ENCODE results near the gene PACRG.

Gene PACRG

DNA sequence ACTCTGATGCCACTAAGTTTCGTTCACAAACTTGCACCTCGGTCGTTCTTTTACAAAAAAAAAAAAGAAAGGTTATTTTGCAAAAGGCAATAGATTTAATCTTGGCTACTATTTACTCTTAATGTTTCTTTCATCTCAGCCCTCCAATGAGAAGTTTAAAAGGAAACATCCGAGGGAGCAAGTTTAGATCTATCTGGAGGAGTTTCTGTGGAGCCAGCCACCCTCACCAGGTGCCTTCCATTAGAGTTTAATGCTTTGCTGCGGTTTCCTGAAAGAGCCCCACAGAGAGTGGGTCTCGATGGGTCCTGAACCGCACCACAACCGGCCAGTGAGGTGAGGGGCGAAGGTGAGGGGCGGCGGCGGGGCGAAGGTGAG is 840 bp upstream of the PACRG start:
- Histone ChIP-seq H3K36me3 (ENCODE audit: control insufficient read depth, insufficient read depth, low read length) (no peaks in the 10 kb centered on the region), H3K27ac (ENCODE audit: low read depth, low read length, severe bottlenecking) (no peak overlapping the region), H3K9me3 (ENCODE audit: control insufficient read depth, low read length) (no peaks in the 10 kb centered on the region), H3K4me3 (ENCODE audit: extremely low read depth, insufficient read depth, low read length, poor library complexity, severe bottlenecking) (peak overlapping the region; percentile 79), H3K4me1 (ENCODE audit: control insufficient read depth, insufficient read depth, low read length, poor library complexity, severe bottlenecking) (no peaks in the 10 kb centered on the region)
- 4 to 14% methylated on average over 9 to 12 of the region's 13 CpGs for WGBS, 2 experiments (ENCODE audit: insufficient coverage in 2 of 2)

DNA sequence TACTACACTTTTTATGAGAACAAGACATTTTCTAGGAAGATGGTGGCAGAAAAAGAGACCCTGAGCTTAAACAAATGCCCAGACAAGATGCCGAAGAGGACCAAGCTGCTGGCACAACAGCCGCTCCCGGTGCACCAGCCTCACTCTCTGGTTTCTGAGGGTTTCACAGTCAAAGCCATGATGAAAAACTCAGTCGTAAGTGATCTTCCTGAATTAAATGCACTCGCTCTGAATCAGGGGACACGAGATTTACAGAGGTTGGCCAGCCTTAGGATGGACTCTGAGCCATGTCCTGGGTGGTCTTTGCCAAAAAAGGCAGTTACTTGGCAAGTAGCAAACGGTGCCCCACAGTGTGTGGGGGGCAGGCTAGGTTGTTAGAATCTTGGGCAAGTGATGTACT is 423 bp downstream of the PACRG start:
- WGBS, 2 experiments (ENCODE audit: insufficient coverage in 2 of 2), result 71 to 77% methylated on average over 6 of the region's 7 CpGs
- H3K36me3 ChIP-seq (ENCODE audit: control insufficient read depth, insufficient read depth, low read length), result no peaks in the 10 kb centered on the region
- no peaks in the 10 kb centered on the region for H3K4me1 ChIP-seq (ENCODE audit: control insufficient read depth, insufficient read depth, low read length, poor library complexity, severe bottlenecking)
- H3K4me3 ChIP-seq (ENCODE audit: extremely low read depth, insufficient read depth, low read length, poor library complexity, severe bottlenecking), result no peak overlapping the region
- H3K9me3 ChIP-seq (ENCODE audit: control insufficient read depth, low read length), result no peaks in the 10 kb centered on the region
- H3K27ac ChIP-seq (ENCODE audit: low read depth, low read length, severe bottlenecking), result peak overlapping the region; percentile 81

DNA sequence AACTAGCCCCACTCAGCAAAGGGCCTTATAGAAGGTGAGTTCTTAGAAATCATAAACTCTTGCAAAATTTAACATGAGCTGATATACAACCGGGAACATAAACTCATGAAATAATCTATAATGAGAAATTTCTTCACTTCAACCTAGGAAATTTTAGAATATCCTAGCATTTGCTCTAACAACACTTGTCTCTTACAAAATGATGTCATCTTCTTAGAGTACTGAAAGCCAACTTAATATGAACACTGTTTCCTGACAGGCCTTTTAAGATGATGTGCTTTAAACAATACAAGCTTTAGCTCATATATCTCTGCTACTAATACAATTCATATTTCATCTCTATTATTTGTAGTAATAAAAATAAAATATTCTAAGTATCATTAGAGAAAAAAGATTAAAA is 932 bp downstream of the PACRG start:
- no peaks in the 10 kb centered on the region for H3K36me3 ChIP-seq (ENCODE audit: control insufficient read depth, insufficient read depth, low read length)
- no peak overlapping the region for H3K27ac ChIP-seq (ENCODE audit: low read depth, low read length, severe bottlenecking)
- no peak overlapping the region for H3K4me3 ChIP-seq (ENCODE audit: extremely low read depth, insufficient read depth, low read length, poor library complexity, severe bottlenecking)
- no CpG with 5 or more reads among the region's 1 CpG for WGBS, 2 experiments (ENCODE audit: insufficient coverage in 2 of 2)
- H3K4me1 ChIP-seq (ENCODE audit: control insufficient read depth, insufficient read depth, low read length, poor library complexity, severe bottlenecking), result no peaks in the 10 kb centered on the region
- no peaks in the 10 kb centered on the region for H3K9me3 ChIP-seq (ENCODE audit: control insufficient read depth, low read length)

DNA sequence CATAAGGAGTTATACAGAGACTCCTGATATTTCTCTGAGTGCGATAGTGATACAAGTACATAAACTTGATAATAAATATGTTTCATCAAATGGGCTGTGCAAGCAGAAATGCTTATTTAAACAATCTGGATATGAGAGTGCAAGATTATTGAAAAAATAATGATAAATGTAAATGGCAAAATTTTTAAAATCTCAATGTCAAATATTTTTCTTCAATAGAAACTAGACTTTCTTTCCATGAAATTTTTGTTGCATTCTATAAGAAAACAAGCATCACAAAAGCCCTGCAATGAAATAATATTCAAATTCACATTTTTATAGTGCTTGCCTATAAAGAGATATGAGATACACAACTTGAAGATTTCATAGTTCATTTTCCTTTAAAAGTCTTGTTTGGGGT is 2.7 kb downstream of the PACRG start:
- Histone ChIP-seq H3K36me3 (ENCODE audit: control insufficient read depth, insufficient read depth, low read length) (no peaks in the 10 kb centered on the region), H3K9me3 (ENCODE audit: control insufficient read depth, low read length) (no peaks in the 10 kb centered on the region), H3K4me3 (ENCODE audit: extremely low read depth, insufficient read depth, low read length, poor library complexity, severe bottlenecking) (no peak overlapping the region), H3K4me1 (ENCODE audit: control insufficient read depth, insufficient read depth, low read length, poor library complexity, severe bottlenecking) (no peaks in the 10 kb centered on the region), H3K27ac (ENCODE audit: low read depth, low read length, severe bottlenecking) (no peak overlapping the region)
- no CpG with 5 or more reads among the region's 1 CpG for WGBS, 2 experiments (ENCODE audit: insufficient coverage in 2 of 2)

DNA sequence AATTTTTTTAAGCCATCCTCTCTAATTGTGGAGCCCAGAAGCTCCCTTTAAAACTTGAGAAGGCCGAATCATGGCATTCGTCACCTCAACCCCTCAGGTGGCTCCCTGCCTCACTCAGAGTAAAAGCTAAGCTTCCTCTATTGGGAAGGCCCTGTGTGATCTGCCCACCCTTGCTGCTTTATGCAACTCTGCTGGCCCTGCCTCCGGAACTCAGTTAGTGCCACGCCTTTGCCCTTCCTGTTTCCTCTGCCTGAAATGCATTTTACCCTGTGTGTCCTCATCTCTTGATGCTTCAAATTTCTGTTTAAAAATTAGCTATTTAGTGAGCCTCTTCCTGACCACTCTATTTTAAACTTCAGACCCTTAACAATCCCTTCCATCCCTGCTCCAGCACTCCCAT is 5.7 kb downstream of the PACRG start:
- Histone ChIP-seq H3K27ac (ENCODE audit: low read depth, low read length, severe bottlenecking) (no peak overlapping the region), H3K36me3 (ENCODE audit: control insufficient read depth, insufficient read depth, low read length) (no peaks in the 10 kb centered on the region), H3K4me1 (ENCODE audit: control insufficient read depth, insufficient read depth, low read length, poor library complexity, severe bottlenecking) (no peaks in the 10 kb centered on the region), H3K4me3 (ENCODE audit: extremely low read depth, insufficient read depth, low read length, poor library complexity, severe bottlenecking) (no peak overlapping the region), H3K9me3 (ENCODE audit: control insufficient read depth, low read length) (no peaks in the 10 kb centered on the region)
- 81 to 89% methylated on average over 4 of the region's 4 CpGs for WGBS, 2 experiments (ENCODE audit: insufficient coverage in 2 of 2)

DNA sequence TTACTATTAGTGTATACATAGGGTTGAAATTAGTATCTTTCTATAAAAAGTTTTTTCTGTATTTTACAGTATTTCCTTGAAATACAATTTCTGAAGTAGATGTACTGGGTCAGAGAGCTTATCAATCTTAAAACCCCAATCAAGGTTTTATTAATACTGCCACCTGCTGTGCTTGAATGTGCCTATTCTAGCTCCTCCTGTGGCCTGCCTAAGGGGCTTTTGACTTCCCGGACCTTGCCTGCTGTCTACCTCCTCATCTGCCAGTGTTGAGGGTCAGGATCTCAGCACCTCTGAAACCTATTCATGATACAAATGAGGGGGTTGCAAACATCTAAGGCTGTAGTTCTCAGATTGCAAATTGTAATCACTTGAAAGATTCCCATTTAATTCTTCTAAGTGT is 9.2 kb downstream of the PACRG start:
- Histone ChIP-seq H3K4me3 (ENCODE audit: extremely low read depth, insufficient read depth, low read length, poor library complexity, severe bottlenecking) (no peak overlapping the region), H3K9me3 (ENCODE audit: control insufficient read depth, low read length) (no peaks in the 10 kb centered on the region), H3K4me1 (ENCODE audit: control insufficient read depth, insufficient read depth, low read length, poor library complexity, severe bottlenecking) (no peaks in the 10 kb centered on the region), H3K27ac (ENCODE audit: low read depth, low read length, severe bottlenecking) (no peak overlapping the region), H3K36me3 (ENCODE audit: control insufficient read depth, insufficient read depth, low read length) (no peaks in the 10 kb centered on the region)
- 50% methylated on average over 1 of the region's 1 CpG; no CpG with 5 or more reads in 1 of the 2 experiments for whole genome bisulfite sequencing, 2 experiments (ENCODE audit: insufficient coverage in 2 of 2)

DNA sequence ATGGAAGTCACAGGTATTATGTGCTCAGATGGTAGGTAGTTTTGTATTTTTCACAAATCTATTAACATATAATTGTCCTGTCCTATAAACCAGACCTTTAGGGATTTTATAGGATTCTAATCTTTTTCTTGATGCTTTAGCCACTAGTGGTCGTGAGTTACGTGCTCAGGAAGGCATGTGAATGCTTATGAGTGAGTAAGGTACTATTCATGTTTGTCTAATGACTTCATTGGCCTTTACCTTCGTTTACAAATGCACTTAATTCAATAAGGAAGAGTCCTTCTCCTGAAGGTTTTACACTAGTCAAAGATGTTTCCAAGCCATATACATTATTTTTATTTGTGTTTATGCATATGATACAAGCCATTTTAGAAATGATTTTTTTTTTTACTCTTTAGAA is 23.0 kb downstream of the PACRG start:
- no peaks in the 10 kb centered on the region for H3K36me3 ChIP-seq (ENCODE audit: control insufficient read depth, insufficient read depth, low read length)
- 60% methylated on average over 2 of the region's 3 CpGs; no CpG with 5 or more reads in 1 of the 2 experiments for WGBS, 2 experiments (ENCODE audit: insufficient coverage in 2 of 2)
- no peaks in the 10 kb centered on the region for H3K4me1 ChIP-seq (ENCODE audit: control insufficient read depth, insufficient read depth, low read length, poor library complexity, severe bottlenecking)
- H3K4me3 ChIP-seq (ENCODE audit: extremely low read depth, insufficient read depth, low read length, poor library complexity, severe bottlenecking), result no peak overlapping the region
- H3K27ac ChIP-seq (ENCODE audit: low read depth, low read length, severe bottlenecking), result no peak overlapping the region
- no peaks in the 10 kb centered on the region for H3K9me3 ChIP-seq (ENCODE audit: control insufficient read depth, low read length)

DNA sequence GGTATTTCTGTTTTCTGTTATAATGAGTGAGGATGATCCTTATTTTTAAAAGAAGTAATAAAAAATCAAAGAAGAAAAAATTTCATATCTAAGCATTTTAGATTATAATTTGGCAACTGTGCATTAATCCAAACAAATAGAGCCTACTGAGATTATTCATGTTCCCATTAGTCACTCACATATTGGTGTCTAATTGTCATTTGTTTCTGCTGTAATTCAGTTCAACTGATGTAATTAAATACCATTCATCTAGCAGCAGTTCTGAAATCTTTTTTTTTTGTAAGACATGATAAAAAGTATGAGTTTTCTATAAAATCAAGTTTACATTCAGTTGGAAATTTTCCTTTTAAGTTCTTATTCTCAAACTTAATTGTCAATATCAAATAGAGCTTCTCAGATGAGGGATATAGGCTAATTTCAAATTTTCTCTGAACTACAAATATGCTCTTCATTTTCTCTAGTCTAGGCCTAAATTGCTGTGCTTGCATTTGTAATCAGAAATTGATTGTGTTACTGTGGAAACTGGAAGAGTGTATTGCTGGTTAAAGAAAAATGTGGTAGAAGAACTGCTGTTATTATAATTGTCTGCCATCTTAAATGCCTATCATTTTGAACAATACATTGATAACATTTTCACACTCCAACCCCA is 23.6 kb downstream of the PACRG start:
- H3K36me3 ChIP-seq (ENCODE audit: control insufficient read depth, insufficient read depth, low read length), result no peaks in the 10 kb centered on the region
- no peak overlapping the region for H3K4me3 ChIP-seq (ENCODE audit: extremely low read depth, insufficient read depth, low read length, poor library complexity, severe bottlenecking)
- H3K9me3 ChIP-seq (ENCODE audit: control insufficient read depth, low read length), result no peaks in the 10 kb centered on the region
- no peaks in the 10 kb centered on the region for H3K4me1 ChIP-seq (ENCODE audit: control insufficient read depth, insufficient read depth, low read length, poor library complexity, severe bottlenecking)
- no peak overlapping the region for H3K27ac ChIP-seq (ENCODE audit: low read depth, low read length, severe bottlenecking)

DNA sequence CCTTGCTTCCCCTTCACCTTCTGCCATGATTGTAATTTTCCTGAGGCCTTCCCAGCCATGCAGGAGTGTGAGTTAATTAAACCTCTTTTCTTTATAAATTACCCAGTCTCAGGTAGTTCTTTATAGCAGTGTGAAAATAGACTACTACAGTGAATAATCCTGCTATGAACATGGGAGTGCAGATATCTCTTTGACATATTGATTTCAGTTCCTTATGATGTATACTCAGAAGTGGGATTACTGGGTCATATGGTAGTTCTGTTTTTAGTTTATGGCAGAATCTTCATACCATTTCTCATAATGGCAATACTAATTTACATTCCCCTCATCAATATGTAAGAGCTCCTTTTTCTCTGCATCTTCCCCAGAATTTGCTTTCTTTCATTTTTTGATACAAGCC is 26.0 kb downstream of the PACRG start:
- H3K4me3 ChIP-seq (ENCODE audit: extremely low read depth, insufficient read depth, low read length, poor library complexity, severe bottlenecking), result no peak overlapping the region
- H3K4me1 ChIP-seq (ENCODE audit: control insufficient read depth, insufficient read depth, low read length, poor library complexity, severe bottlenecking), result no peaks in the 10 kb centered on the region
- no peaks in the 10 kb centered on the region for H3K36me3 ChIP-seq (ENCODE audit: control insufficient read depth, insufficient read depth, low read length)
- no peaks in the 10 kb centered on the region for H3K9me3 ChIP-seq (ENCODE audit: control insufficient read depth, low read length)
- no peak overlapping the region for H3K27ac ChIP-seq (ENCODE audit: low read depth, low read length, severe bottlenecking)

DNA sequence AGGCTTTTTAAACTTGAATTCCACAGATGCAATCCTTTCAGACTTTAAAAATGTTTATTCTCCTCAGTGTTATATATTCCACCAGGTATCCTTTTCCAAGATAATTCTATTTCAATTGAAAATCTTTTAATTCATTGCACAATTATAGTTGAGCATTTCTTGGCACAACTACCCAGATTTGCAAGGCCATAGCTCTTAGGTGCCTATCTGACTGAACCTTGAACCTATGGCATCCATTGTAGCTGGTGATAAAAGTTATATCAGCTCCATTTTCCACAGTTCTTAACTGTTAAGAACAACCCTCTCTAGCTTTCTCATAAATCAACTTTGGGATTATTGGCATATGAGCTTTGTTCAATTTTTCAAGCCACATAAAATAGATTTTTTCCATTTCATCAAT is 42.4 kb downstream of the PACRG start:
- Histone ChIP-seq H3K9me3 (ENCODE audit: control insufficient read depth, low read length) (no peaks in the 10 kb centered on the region), H3K36me3 (ENCODE audit: control insufficient read depth, insufficient read depth, low read length) (no peaks in the 10 kb centered on the region), H3K27ac (ENCODE audit: low read depth, low read length, severe bottlenecking) (no peak overlapping the region), H3K4me1 (ENCODE audit: control insufficient read depth, insufficient read depth, low read length, poor library complexity, severe bottlenecking) (no peaks in the 10 kb centered on the region), H3K4me3 (ENCODE audit: extremely low read depth, insufficient read depth, low read length, poor library complexity, severe bottlenecking) (no peak overlapping the region)

DNA sequence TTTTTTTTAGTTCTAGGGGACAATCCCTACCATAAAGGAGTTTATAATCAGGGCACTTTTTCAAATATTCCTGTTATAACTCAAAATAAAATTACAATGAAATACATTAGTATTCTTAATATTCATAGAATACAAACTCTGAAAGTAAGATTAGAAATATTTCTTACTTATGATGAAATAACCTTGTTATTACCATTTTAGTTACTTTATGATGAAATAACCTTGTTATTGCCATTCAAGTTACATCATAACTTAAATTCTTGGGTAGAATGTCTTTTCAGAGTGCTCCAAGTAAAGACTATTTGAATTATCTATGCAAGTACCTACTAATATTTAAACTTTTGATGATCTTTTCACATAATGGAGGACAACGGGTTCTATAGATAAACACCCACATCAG is 43.2 kb downstream of the PACRG start:
- H3K36me3 ChIP-seq (ENCODE audit: control insufficient read depth, insufficient read depth, low read length), result no peaks in the 10 kb centered on the region
- no peaks in the 10 kb centered on the region for H3K9me3 ChIP-seq (ENCODE audit: control insufficient read depth, low read length)
- H3K4me1 ChIP-seq (ENCODE audit: control insufficient read depth, insufficient read depth, low read length, poor library complexity, severe bottlenecking), result no peaks in the 10 kb centered on the region
- no peak overlapping the region for H3K27ac ChIP-seq (ENCODE audit: low read depth, low read length, severe bottlenecking)
- H3K4me3 ChIP-seq (ENCODE audit: extremely low read depth, insufficient read depth, low read length, poor library complexity, severe bottlenecking), result no peak overlapping the region
- no CpG with 5 or more reads among the region's 1 CpG for WGBS, 2 experiments (ENCODE audit: insufficient coverage in 2 of 2)

DNA sequence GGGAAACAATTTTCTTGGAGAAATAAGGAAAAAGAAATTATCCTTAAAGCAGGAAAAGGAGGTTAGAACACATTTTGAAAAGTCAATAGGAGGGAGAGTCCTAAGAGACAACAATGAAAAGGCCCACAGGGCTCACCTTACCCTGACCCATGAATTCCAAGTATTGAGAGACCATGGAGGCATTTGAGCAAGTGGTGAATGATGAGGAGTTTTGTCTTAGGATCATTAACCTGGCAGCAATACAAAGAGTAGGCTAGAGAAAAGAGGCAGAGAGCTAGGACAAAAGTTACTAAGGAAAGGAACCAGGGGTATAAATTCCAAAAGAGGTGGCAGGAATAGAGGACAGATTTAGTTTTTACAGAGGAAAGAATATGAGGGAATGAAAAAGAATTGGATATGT is 44.7 kb downstream of the PACRG start:
- no peaks in the 10 kb centered on the region for H3K4me1 ChIP-seq (ENCODE audit: control insufficient read depth, insufficient read depth, low read length, poor library complexity, severe bottlenecking)
- no peaks in the 10 kb centered on the region for H3K9me3 ChIP-seq (ENCODE audit: control insufficient read depth, low read length)
- H3K36me3 ChIP-seq (ENCODE audit: control insufficient read depth, insufficient read depth, low read length), result no peaks in the 10 kb centered on the region
- H3K27ac ChIP-seq (ENCODE audit: low read depth, low read length, severe bottlenecking), result no peak overlapping the region
- H3K4me3 ChIP-seq (ENCODE audit: extremely low read depth, insufficient read depth, low read length, poor library complexity, severe bottlenecking), result no peak overlapping the region

Data from mesodermal cell (in vitro differentiated cells).